HCT116 (cell line): ENCODE data around the gene ZACN.

Source experiments
- CTCF ChIP-seq, 3 experiments: fragments of 200-600 bp in 1 of 3; sonication (generic) in 1 of 3; IDR thresholded peaks in 2 of 3; conservative IDR thresholded peaks in 1 of 3; 2 replicates each; pipeline ENCODE4 v1.5.1; 2012 to 2017; ENCODE audit warnings: low read depth in 2 of 3, low read length in 2 of 3, antibody characterized with exemption in 1 of 3, borderline replicate concordance in 1 of 3, control low read depth in 1 of 3, mild to moderate bottlenecking in 1 of 3, mixed read lengths in 1 of 3, mixed run types in 1 of 3, moderate library complexity in 1 of 3; ENCODE audit not compliant: insufficient read depth in 1 of 3
- EZH2 ChIP-seq: fragments of 200-600 bp; sonication (generic); IDR thresholded peaks from 2 replicates; pipeline ENCODE4 v1.6.1; 2017; ENCODE audit warnings: antibody characterized with exemption, mixed run types
- EZH2phosphoT487 ChIP-seq: fragments of 200-600 bp; IDR thresholded peaks from 2 replicates; pipeline ENCODE4 v1.6.1; 2018; ENCODE audit warnings: antibody characterized with exemption, borderline replicate concordance
- REST ChIP-seq: IDR thresholded peaks from 2 replicates; pipeline ENCODE4 v1.6.1; 2012; ENCODE audit warnings: low read depth

- no peak for TF ChIP-seq CTCF (IDR thresholded peaks at IDR 0.05 in 2 of 3, conservative IDR thresholded peaks at IDR 0.05 in 1 of 3; ENCODE audit: borderline replicate concordance in 1 of 3, insufficient read depth in 1 of 3, low read depth in 2 of 3, low read length in 2 of 3)
- TF ChIP-seq EZH2, result no peak
- TF ChIP-seq REST, result no peak
- TF ChIP-seq EZH2phosphoT487, result no peak
Measured at GRCh38 chr17:76119409-76120371, 40.7 kb downstream of the ZACN start.
